ENCODE measurements around the gene TYMP. TPM values are rescaled to one million over a fixed set of nuclear protein-coding genes. Genes with fewer than 3 reads are reported as not detected.

TYMP gene
- total RNA-seq, 1 experiment from 2014 or later = 1.5 TPM

DNA sequence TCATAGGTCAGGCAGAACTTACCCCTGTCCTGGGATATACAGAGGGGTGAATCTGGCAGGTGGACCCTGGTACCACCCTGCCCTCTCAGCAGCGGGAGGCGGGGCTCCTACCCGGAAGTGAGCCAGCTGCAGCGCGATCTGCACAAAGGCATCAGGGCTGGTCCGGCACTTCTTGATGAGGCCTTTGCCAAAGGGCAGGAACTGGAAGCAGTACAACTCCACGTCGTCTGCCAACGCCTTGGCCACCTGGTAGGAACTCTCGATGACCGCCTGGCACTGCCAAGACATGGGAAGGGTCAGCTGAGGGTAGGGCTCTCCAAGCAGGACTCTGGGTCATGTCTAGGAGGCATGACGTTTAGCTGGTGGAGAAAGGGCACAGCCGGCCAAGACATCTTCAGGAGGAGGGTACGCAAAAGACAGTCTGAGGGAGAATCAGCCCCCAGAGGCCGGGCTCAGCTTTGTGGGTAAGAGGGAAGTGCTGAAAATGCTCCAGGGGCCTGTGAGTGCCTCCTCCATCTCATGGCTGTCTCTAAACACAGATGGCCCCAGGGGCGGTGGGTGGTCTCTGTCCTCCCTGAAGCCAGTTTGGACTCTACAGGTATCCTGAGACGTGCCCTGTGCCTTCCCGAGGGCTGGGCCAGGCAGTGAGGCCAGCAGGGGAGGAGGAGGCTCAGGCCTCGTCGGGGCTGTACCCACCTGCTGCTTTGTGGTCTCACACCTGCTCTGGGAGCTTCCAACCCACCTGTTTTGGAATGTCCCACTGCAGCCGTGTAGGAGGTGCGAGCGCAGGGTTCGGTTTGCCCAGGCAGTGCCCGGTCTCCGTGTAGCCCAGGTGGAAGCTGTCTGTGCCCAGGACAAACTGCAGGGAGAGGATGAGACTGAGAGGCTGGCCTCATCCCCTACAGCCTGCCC, 41.7 kb upstream of the TYMP start:
- H3K36me3 Mint-ChIP-seq = peaks cover 31% of the 10 kb centered on the region
- TF ChIP-seq ESRRA (CRISPR knock-in tag; IDR thresholded peaks at IDR 0.05; ENCODE audit: borderline replicate concordance) (no peak), TEAD4 (CRISPR knock-in tag; IDR thresholded peaks at IDR 0.05) (no peak), ETV6 (CRISPR knock-in tag; IDR thresholded peaks at IDR 0.05) (no peak), ZNF138 (CRISPR knock-in tag; conservative IDR thresholded peaks at IDR 0.05) (no peak), SP1 (CRISPR knock-in tag; conservative IDR thresholded peaks at IDR 0.05) (no peak), PRRX2 (CRISPR knock-in tag; IDR thresholded peaks at IDR 0.05) (no peak), ZNF263 (CRISPR knock-in tag; IDR thresholded peaks at IDR 0.05; ENCODE audit: low read depth) (no peak), NR3C1 (CRISPR knock-in tag; conservative IDR thresholded peaks at IDR 0.05; ENCODE audit: low read depth) (no peak), EMX1 (CRISPR knock-in tag; IDR thresholded peaks at IDR 0.05) (no peak), ZNF219 (CRISPR knock-in tag; IDR thresholded peaks at IDR 0.05; ENCODE audit: borderline replicate concordance) (no peak), RORB (CRISPR knock-in tag; IDR thresholded peaks at IDR 0.05) (no peak), ZNF423 (CRISPR knock-in tag; IDR thresholded peaks at IDR 0.05) (no peak), FOXK1 (CRISPR knock-in tag; IDR thresholded peaks at IDR 0.05) (no peak), ZBTB21 (CRISPR knock-in tag; IDR thresholded peaks at IDR 0.05; ENCODE audit: borderline replicate concordance) (no peak), FOXJ3 (CRISPR knock-in tag; IDR thresholded peaks at IDR 0.05; ENCODE audit: borderline replicate concordance) (no peak), MXD4 (CRISPR knock-in tag; IDR thresholded peaks at IDR 0.05; ENCODE audit: borderline replicate concordance) (no peak)
- TF ChIP-seq, protein P1, sequence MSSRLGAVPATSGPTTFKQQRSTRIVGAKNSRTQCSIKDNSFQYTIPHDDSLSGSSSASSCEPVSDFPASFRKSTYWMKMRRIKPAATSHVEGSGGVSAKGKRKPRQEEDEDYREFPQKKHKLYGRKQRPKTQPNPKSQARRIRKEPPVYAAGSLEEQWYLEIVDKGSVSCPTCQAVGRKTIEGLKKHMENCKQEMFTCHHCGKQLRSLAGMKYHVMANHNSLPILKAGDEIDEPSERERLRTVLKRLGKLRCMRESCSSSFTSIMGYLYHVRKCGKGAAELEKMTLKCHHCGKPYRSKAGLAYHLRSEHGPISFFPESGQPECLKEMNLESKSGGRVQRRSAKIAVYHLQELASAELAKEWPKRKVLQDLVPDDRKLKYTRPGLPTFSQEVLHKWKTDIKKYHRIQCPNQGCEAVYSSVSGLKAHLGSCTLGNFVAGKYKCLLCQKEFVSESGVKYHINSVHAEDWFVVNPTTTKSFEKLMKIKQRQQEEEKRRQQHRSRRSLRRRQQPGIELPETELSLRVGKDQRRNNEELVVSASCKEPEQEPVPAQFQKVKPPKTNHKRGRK (CRISPR knock-in tag; IDR thresholded peaks at IDR 0.05; ENCODE audit: borderline replicate concordance) = no peak
- TF ChIP-seq, protein P2, sequence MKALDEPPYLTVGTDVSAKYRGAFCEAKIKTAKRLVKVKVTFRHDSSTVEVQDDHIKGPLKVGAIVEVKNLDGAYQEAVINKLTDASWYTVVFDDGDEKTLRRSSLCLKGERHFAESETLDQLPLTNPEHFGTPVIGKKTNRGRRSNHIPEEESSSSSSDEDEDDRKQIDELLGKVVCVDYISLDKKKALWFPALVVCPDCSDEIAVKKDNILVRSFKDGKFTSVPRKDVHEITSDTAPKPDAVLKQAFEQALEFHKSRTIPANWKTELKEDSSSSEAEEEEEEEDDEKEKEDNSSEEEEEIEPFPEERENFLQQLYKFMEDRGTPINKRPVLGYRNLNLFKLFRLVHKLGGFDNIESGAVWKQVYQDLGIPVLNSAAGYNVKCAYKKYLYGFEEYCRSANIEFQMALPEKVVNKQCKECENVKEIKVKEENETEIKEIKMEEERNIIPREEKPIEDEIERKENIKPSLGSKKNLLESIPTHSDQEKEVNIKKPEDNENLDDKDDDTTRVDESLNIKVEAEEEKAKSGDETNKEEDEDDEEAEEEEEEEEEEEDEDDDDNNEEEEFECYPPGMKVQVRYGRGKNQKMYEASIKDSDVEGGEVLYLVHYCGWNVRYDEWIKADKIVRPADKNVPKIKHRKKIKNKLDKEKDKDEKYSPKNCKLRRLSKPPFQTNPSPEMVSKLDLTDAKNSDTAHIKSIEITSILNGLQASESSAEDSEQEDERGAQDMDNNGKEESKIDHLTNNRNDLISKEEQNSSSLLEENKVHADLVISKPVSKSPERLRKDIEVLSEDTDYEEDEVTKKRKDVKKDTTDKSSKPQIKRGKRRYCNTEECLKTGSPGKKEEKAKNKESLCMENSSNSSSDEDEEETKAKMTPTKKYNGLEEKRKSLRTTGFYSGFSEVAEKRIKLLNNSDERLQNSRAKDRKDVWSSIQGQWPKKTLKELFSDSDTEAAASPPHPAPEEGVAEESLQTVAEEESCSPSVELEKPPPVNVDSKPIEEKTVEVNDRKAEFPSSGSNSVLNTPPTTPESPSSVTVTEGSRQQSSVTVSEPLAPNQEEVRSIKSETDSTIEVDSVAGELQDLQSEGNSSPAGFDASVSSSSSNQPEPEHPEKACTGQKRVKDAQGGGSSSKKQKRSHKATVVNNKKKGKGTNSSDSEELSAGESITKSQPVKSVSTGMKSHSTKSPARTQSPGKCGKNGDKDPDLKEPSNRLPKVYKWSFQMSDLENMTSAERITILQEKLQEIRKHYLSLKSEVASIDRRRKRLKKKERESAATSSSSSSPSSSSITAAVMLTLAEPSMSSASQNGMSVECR (CRISPR knock-in tag; IDR thresholded peaks at IDR 0.05; ENCODE audit: borderline replicate concordance) = no peak
- TF ChIP-seq, protein P3, sequence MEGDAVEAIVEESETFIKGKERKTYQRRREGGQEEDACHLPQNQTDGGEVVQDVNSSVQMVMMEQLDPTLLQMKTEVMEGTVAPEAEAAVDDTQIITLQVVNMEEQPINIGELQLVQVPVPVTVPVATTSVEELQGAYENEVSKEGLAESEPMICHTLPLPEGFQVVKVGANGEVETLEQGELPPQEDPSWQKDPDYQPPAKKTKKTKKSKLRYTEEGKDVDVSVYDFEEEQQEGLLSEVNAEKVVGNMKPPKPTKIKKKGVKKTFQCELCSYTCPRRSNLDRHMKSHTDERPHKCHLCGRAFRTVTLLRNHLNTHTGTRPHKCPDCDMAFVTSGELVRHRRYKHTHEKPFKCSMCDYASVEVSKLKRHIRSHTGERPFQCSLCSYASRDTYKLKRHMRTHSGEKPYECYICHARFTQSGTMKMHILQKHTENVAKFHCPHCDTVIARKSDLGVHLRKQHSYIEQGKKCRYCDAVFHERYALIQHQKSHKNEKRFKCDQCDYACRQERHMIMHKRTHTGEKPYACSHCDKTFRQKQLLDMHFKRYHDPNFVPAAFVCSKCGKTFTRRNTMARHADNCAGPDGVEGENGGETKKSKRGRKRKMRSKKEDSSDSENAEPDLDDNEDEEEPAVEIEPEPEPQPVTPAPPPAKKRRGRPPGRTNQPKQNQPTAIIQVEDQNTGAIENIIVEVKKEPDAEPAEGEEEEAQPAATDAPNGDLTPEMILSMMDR (IDR thresholded peaks at IDR 0.05) = no peak
- no peaks in the 10 kb centered on the region for H3K9me3 Mint-ChIP-seq
- DNase-seq (ENCODE audit: low spot score) (no peak), ATAC-seq (no peak)
- no peaks in the 10 kb centered on the region for H3K4me1 Mint-ChIP-seq
- H3K27me3 Mint-ChIP-seq (ENCODE audit: low read depth) = no peaks in the 10 kb centered on the region
- H3K4me3 Mint-ChIP-seq = no peak overlapping the region
- ChIA-PET POLR2A (no interaction called here), CTCF (interaction anchor here (1.2 to 1.8 kb wide), 2 partner anchors 9 kb away, joined by 3 to 10 read pairs; partner anchors contain the start of gene SYCE3)
- no peak overlapping the region for H3K27ac Mint-ChIP-seq

Data from WTC11 (cell line).